Right lobe of liver (tissue), 6 donors: ENCODE results near the gene CDK2AP2. TPM values are rescaled to one million over a fixed set of nuclear protein-coding genes. Genes with fewer than 3 reads are reported as not detected.

Experiments
- ATAC-seq, 4 donors: fragments of 200-7000 bp; cut with Tn5 transposase; one replicate each; pipeline ENCODE4 v1.9.1; 2020; ENCODE audit warnings: mild to moderate bottlenecking in 4 of 4, moderate library complexity in 4 of 4
- DNase-seq, 3 donors: peaks; one replicate each; pipeline ENCODE4 v3.0.0-alpha.2; 2020
- H3K27ac ChIP-seq, 3 donors: fragments of 200-600 bp; one replicate each; pipeline ENCODE4 v1.8.0; 2022
- H3K27me3 ChIP-seq, 2 donors: fragments of 200-600 bp; one replicate each; pipeline ENCODE4 v1.8.0; 2022
- H3K36me3 ChIP-seq, 4 donors: fragments of 200-600 bp; sonication (generic) in 1 of 4; one replicate each; pipeline versions ENCODE4 v1.5.1 to v1.8.0; 2017 to 2022; ENCODE audit warnings: control low read depth in 1 of 4
- H3K4me1 ChIP-seq, 4 donors: fragments of 200-600 bp; sonication (generic) in 1 of 4; one replicate each; pipeline versions ENCODE4 v1.5.1 to v1.8.0; 2017 to 2022; ENCODE audit warnings: control low read depth in 1 of 4
- H3K4me3 ChIP-seq, 3 donors: fragments of 200-600 bp; one replicate each; pipeline ENCODE4 v1.8.0; 2022
- H3K9me3 ChIP-seq, 4 donors: fragments of 200-600 bp; sonication (generic) in 1 of 4; one replicate each; pipeline versions ENCODE4 v1.5.1 to v1.8.0; 2017 to 2022; ENCODE audit warnings: control low read depth in 1 of 4
- CTCF ChIP-seq, 4 donors: fragments of 200-600 bp in 3 of 4; fragments of 450-650 bp in 1 of 4; IDR thresholded peaks; one replicate each; pipeline versions ENCODE4 v1.5.1 to v1.8.0; 2016 to 2022; ENCODE audit warnings: antibody characterized with exemption in 4 of 4, mild to moderate bottlenecking in 2 of 4
- POLR2A ChIP-seq: fragments of 450-650 bp; IDR thresholded peaks from one replicate; pipeline ENCODE4 v1.6.1; 2017; ENCODE audit warnings: antibody characterized with exemption, mild to moderate bottlenecking
- WGBS: methylation state at CpG from one replicate; pipeline ENCODE4 v1.1.6; 2018; ENCODE audit warnings: low coverage, low lambda C conversion rate; ENCODE audit not compliant: insufficient coverage; ENCODE audit errors: missing lambda C conversion rate; 5-methylcytosine and 5-hydroxymethylcytosine counted together
- intact Hi-C, 2 donors: fragments of 100-400 bp; cut with DNase I; formaldehyde crosslinking; loops; one replicate each; pipeline versions ENCODE4 v1.11.2 to v1.14.1; 2022
- total RNA-seq, 6 experiments: library from RNA; depleted of rRNA in 2 of 6; stranded (reverse); fragments of >200 nt in 2 of 6; fragmentation: NEBNext Ultra II Directional in 3 of 6; extraction: Animal tissue kit (Norgen Biotek cat#: 25700) in 3 of 6; gene quantifications; one replicate each; pipeline versions ENCODE4 v1.1.0 to v1.2.4, GENCODE V29; 2016 to 2023
- donor health status: DM: no; HTN: yes; CAD: no.
- donor health status: DM: no; HTN: no; CAD: no.
- donor health status: DM: no; HTN: no; CAD: no.
- donor health status: DM: no; HTN: yes; CAD: no.
- donor health status: DM: no; HTN: yes; CAD: no.

The CDK2AP2 gene
- total RNA-seq, 6 experiments from 2014 or later = 45.2 to 74.9 (median 55.7) TPM

- no peak for ATAC-seq
- 86% methylated on average over 1 of the region's 1 CpG for WGBS
- no peak overlapping the region for H3K4me3 ChIP-seq
- intact Hi-C loops = loop anchor here in 1 of 2 donors (10.0 kb wide), 1 partner anchor 106 kb away; the partner anchor contains the start of gene RAD9A
- no peaks in the 10 kb centered on the region for H3K27me3 ChIP-seq
- no peak overlapping the region for H3K27ac ChIP-seq
- peaks cover 0 to 11% (median under 1%) of the 10 kb centered on the region in 4 donors for H3K4me1 ChIP-seq
- no peak for DNase-seq
- no peaks in the 10 kb centered on the region for H3K36me3 ChIP-seq
- no peaks in the 10 kb centered on the region for H3K9me3 ChIP-seq
- no peak for TF ChIP-seq CTCF (IDR thresholded peaks at IDR 0.05)
- no peak for TF ChIP-seq POLR2A
Observed at GRCh38 chr11:67500484-67500821, 7.5 kb downstream of the CDK2AP2 start.

GRCh38 chr11:67499808-67500483 is 8.0 kb downstream of the CDK2AP2 start:
- H3K4me1 ChIP-seq = peaks cover 0 to 9% (median 0%) of the 10 kb centered on the region in 4 donors
- WGBS = no CpG with 5 or more reads among the region's 26 CpGs
- DNase-seq = peak in 1 of 3 donors; percentile 28
- H3K4me3 ChIP-seq = no peak overlapping the region
- H3K27ac ChIP-seq = no peak overlapping the region
- H3K36me3 ChIP-seq = no peaks in the 10 kb centered on the region
- H3K27me3 ChIP-seq = no peaks in the 10 kb centered on the region
- intact Hi-C loops = loop anchor here in 1 of 2 donors (10.0 kb wide), 1 partner anchor 105 kb away; the partner anchor contains the start of gene RAD9A
- no peak for TF ChIP-seq CTCF (IDR thresholded peaks at IDR 0.05)
- TF ChIP-seq POLR2A = no peak
- no peak for ATAC-seq
- H3K9me3 ChIP-seq = no peaks in the 10 kb centered on the region

- Histone ChIP-seq H3K4me3 (no peak overlapping the region), H3K9me3 (no peaks in the 10 kb centered on the region), H3K27me3 (no peaks in the 10 kb centered on the region), H3K36me3 (peaks cover 0 to 2% (median 0%) of the 10 kb centered on the region in 4 donors), H3K27ac (no peak overlapping the region), H3K4me1 (no peaks in the 10 kb centered on the region)
- ATAC-seq = peak; percentile 53 to 74 (median 58)
- no CpG with 5 or more reads among the region's 21 CpGs for WGBS
- intact Hi-C loops = no loop called here
- TF ChIP-seq CTCF (IDR thresholded peaks at IDR 0.05) (no peak), POLR2A (no peak)
- peak in 1 of 3 donors; percentile 63 for DNase-seq
Observed at GRCh38 chr11:67498544-67498972, 9.4 kb downstream of the CDK2AP2 start.

DNA sequence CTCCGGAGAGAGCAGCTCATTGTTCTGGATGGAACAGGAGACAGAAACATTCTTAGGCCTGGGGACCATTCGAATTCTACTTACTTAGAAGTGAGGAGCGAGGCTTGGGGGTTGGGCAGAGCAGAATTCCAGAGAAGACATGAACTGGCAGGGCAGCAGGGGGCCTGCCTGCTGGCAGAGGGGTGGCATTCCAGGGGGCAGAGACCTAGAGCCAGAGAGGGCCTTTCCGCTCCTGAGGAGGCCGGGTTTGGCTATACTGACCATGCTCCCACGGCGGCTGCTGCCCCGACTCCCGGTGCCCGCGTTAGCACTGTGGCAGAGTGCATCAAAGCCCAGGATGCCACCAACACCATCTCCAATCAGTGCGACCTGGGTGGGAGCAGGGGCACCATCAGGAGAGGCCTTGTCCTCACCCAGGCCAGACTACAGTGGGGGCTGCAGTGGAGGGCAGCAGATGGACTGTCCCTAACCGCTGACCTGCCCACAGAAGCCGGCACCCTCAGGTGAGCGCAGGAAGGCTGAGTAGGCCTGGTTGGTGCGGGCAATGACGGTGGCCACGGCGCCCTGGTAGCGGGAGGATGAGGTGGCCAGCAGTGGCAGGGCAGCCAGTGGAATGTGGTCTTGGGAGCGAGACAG is 10.2 kb downstream of the CDK2AP2 start:
- H3K4me3 ChIP-seq = no peak overlapping the region
- no peaks in the 10 kb centered on the region for H3K27me3 ChIP-seq
- TF ChIP-seq CTCF (IDR thresholded peaks at IDR 0.05) = no peak
- TF ChIP-seq POLR2A = no peak
- intact Hi-C loops = no loop called here
- no peaks in the 10 kb centered on the region for H3K9me3 ChIP-seq
- no peaks in the 10 kb centered on the region for H3K4me1 ChIP-seq
- no peak overlapping the region for H3K27ac ChIP-seq
- DNase-seq (no peak), ATAC-seq (no peak)
- 100% methylated on average over 1 of the region's 21 CpGs for WGBS
- H3K36me3 ChIP-seq = peaks cover 0 to 3% (median 2%) of the 10 kb centered on the region in 4 donors
